Retinal pigment epithelial cell (primary cell): Measurements from ENCODE around the gene RUNX1.
A peak's percentile ranks its signal among the peaks of the same experiment; 100 is the strongest.

Experiments used
- DNase-seq: peaks from one replicate; pipeline ENCODE4 v3.0.0-alpha.2; 2010; ENCODE audit warnings: low read depth
- H3K4me3 ChIP-seq: 2 replicates; pipeline ENCODE4 v1.5.1; 2011; ENCODE audit warnings: mild to moderate bottlenecking, low read length, control low read depth, moderate library complexity
- TF ChIP-seq, protein P1 (sequence below): conservative IDR thresholded peaks from 2 replicates; pipeline ENCODE4 v1.5.1; 2011; ENCODE audit warnings: low read depth, low read length, control low read depth, inconsistent platforms

RUNX1 gene

DNA sequence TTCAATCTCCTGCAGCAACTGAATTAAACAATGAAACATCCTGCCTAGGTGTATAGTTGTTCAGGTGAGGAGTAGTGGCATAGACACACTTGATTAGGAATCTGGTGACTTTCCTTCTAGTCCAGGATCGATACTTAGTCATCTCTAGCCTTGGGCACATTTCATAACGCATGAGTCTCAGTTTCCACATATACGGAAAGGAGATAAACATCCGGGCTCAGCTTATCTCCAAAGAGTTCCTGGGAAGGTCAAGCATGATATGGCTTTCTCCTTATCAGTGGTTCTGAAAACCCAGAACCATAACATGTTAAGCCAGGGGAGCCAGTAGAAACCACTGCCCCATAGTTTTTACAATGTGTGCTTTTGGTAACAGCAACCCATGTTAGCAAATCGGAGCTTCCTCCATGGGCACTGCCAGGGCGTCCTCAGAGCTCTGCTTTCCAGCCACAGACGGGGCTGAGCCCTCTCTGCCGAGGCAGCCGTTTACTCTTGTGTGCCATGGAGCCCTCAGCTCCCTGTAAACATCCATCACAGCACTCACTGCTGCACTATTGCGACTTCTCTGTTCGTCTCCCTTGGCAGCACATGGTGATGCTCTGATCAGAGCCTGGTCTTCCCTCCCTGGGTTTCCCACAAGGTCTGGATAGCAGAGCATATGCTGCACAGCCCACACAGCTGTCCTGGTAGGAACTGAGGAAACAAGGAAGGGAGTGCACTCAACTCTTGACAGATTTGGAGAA, 34.6 kb downstream of the RUNX1 start:
- H3K4me3 ChIP-seq, result no peak overlapping the region
- DNase-seq, result no peak
- TF ChIP-seq, protein P1, sequence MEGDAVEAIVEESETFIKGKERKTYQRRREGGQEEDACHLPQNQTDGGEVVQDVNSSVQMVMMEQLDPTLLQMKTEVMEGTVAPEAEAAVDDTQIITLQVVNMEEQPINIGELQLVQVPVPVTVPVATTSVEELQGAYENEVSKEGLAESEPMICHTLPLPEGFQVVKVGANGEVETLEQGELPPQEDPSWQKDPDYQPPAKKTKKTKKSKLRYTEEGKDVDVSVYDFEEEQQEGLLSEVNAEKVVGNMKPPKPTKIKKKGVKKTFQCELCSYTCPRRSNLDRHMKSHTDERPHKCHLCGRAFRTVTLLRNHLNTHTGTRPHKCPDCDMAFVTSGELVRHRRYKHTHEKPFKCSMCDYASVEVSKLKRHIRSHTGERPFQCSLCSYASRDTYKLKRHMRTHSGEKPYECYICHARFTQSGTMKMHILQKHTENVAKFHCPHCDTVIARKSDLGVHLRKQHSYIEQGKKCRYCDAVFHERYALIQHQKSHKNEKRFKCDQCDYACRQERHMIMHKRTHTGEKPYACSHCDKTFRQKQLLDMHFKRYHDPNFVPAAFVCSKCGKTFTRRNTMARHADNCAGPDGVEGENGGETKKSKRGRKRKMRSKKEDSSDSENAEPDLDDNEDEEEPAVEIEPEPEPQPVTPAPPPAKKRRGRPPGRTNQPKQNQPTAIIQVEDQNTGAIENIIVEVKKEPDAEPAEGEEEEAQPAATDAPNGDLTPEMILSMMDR, result no peak

DNA sequence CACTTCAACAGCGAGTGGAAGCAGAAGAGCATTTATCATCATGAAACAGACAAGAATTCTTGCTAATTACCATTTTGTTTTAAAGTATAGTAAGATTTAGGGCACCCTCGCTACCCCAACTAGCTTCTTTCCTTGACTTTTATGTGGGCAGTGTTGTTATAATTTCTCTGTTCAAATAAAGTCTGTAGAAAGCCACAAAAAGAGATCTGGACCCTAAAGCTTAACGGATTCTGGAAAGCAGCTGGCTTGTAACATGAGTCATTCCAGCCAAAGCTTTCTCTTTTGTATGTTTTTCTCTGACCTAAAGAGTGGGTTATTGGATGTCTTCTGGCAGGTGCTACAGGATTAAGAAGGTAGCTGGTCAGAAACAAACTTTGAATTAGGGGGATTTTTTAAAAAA, 37.4 kb downstream of the RUNX1 start:
- no peak overlapping the region for H3K4me3 ChIP-seq
- peak; percentile 48 for DNase-seq

DNA sequence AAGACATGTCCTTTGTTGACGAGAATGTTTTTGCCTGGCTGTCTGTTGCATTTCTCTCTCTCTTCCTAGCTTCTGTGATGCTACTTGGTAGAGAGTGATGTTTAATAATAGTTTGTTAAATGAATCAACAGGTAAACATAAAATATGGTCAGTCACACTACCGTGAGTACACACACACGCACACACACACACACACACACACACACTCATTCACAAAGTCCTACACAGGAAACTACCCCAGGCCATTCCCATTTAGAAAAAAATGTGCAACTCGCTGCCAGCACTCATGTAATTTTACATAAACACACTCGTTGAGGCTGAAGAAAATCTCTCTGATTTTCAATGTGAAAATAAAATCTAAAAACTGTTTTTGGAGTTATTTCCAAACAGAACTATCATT, 38.7 kb downstream of the RUNX1 start:
- DNase-seq, result no peak
- TF ChIP-seq, protein P1, result no peak
- no peak overlapping the region for H3K4me3 ChIP-seq

More for the DNA sequence above, 37.4 kb downstream of the RUNX1 start:
- TF ChIP-seq, protein P1, result no peak

DNA sequence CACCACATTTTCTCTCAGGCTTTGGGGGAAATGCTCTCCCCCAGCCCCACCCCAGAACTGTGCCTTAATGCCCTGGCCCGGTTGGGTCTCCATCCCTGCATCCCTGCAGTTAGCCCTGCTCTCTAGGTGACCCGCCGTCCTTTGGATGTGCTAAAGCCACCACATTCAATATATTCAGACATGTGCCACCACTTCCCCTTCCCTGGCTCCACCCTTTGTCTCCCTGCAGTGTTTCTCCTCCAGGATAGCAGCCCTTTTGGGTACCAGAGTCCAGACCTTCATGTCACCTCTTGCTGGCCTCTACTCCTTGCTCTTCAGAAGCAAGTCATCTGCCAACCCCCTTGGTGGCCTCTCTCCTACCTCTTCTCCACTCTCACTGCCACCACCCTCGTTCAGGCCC, 41.8 kb downstream of the RUNX1 start:
- H3K4me3 ChIP-seq, result no peak overlapping the region
- no peak for DNase-seq
- TF ChIP-seq, protein P1, result no peak

DNA sequence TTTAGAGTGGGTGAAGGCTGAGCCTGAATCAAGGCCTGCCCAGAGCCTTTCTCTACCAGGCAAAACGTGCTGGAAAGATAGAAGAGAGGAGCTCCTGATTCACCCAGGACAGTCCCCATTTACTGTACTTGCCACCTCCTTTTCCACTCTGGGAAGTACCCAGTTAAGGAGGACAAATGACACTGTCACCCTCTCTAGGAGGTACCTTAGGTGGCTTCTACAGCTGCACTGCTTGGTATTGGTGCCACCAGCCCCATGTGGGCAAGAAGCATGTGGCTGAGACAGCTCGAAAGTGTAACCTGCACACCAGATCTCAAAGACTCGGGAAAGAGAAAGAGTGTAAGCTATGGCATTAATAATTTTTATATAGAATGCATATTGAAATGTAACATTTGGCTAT, 42.3 kb downstream of the RUNX1 start:
- TF ChIP-seq, protein P1, result no peak
- DNase-seq, result no peak
- no peak overlapping the region for H3K4me3 ChIP-seq

DNA sequence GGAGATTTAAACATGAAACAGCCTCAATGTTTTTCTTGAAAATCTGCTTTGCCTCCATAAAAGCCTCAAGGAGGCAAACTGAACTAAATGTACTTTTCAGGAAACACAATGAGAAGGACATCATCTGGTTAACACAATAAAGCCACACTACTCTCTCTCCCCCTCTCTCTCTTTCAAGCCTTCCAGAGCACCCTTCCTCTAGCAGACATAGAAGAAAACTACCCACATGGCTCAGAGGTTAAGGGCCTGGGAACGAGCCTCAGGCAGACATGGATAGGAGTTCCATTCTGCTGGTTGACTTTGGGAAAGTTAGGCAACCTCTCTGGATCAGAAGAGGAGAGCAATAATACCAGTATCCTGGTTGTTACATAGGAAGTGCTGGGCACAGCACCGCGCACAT, 42.9 kb downstream of the RUNX1 start:
- H3K4me3 ChIP-seq, result no peak overlapping the region
- DNase-seq, result no peak
- TF ChIP-seq, protein P1, result no peak

DNA sequence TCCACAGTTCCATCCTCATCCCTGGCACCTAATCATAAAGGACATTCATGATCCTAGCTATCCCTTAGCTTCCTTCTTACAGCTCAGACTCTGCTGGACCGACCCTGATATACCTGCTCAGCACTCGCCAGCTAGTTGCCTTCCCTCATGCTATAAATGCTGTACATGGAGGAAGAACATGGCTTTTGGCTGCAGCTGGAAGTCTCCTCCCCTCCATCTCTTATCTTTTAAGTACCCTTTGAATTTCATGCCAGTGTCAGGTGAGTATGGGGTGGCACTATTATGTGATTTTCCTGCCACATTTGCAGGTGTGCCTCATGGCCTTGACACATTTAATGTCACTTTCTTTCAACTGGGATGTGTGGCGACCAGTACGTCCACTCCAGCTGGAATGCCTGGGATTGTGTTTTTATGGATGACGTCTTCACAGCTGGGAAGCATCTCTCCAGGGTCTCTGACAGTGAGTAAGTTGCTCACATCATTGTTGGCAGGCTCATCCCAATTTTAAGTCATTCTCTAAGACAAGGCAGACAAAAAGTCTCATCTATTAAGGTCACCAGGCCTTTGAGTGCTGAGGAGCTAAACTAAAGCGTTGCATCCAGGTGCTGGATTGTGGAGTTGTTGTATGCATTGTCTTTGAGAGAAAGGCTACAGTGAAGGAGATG, 43.4 kb downstream of the RUNX1 start:
- TF ChIP-seq, protein P1, result no peak
- no peak for DNase-seq
- H3K4me3 ChIP-seq, result no peak overlapping the region
